ENCODE data around the gene C6orf47. TPM values are rescaled to one million over a fixed set of nuclear protein-coding genes. Genes with fewer than 3 reads are reported as not detected.

Gene C6orf47
- total RNA-seq, 1 experiment from 2014 or later: 20.8 TPM

DNA sequence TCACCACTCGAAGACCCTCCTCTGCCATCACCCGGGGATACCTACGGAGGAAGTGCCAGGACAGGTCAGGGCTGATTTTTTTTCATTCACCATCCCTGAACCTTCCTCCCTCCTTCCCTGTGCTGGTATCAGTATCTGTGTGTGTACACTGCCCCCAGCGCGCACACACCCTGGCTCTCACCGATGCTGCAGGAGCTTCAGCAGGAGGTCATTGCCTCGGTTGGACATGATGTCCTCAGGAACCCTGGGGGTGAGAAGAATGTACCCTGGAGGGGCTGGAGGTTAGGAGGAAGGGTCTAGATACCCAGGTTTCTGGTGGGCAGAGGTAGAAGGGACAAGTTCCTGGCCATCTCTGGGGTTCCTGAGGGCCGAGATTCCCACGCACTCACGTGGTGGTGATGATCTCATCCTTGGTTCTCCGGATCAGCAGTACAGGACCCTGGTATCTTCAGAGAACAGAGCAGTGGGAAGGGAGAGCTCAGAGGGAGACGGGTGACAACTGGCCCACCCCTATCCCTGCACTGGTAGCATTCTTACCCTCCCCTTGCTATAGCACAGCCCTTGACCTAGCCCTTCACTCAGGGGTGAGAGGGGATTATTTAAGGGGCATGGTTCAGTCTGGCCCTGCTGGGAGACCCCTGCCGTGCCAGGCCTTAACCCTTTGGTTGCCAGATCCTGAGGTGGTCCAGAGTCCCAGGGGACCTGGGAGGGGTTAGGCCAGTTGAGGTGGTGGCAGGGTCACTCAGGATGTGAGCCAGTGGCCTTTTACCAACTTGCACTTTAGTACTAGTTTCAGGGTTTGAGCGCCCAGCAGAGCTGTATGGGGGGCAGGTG, 27.5 kb upstream of the C6orf47 start:
- no peak for DNase-seq (ENCODE audit: low spot score)

DNA sequence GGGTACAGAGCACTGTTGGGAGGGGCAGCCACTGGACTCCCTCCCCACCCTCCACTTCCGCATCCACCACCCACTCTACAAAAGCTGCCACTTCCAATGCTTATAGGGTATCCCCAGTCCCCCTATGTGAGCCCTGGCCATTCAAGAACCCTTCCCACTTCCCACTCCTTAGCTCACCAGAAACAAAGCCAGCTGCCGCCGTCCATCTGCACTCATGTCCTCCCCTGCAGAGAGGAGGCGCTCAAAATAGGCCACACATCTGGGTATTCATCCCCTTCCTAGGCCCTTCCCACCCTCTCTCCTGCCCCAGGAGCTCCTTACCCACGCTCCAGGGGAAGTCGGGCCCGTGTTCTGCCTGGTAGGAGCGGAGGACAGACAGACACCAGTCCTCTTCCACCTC, 26.7 kb upstream of the C6orf47 start:
- no peak for DNase-seq (ENCODE audit: low spot score)

DNA sequence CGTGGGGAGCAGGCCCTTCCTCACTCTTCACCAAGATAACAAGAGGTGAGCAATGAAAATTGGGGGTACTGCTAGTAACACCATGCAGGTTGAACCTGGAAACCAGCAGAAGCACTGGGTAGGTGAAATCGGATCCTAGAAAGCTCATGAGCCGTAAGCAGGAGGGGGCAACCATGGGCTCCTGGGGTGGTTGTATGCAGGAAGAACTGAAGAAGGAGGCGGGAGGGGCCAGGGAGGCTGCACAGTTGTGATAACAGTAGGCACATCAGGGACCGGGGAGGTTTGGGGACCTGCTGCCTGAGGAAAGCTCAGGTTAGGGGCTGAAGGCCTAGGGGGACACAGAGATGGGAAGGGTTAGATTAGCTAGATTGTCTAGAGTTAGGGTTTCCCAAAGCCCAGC, 25.9 kb upstream of the C6orf47 start:
- DNase-seq (ENCODE audit: low spot score): no peak

DNA sequence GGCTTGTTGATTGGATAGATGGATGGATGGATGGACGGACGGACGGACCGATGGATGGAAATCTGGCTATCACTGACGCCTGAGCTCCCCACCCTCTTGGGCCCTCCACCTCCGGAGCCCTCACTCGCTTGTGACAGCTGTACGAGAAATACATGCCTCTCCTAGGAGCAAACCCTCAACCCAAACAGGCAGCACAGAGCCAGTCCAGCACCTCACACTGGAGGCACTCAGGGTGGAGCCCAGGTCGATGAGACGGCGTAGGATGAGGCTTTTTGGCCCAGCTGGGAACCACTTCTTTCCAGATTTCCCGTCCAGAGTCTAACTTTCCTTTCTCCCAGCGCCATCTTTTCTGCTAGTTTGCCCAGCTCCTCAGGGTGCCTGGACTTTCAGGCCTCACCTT, 23.0 kb upstream of the C6orf47 start:
- DNase-seq (ENCODE audit: low spot score): no peak

DNA sequence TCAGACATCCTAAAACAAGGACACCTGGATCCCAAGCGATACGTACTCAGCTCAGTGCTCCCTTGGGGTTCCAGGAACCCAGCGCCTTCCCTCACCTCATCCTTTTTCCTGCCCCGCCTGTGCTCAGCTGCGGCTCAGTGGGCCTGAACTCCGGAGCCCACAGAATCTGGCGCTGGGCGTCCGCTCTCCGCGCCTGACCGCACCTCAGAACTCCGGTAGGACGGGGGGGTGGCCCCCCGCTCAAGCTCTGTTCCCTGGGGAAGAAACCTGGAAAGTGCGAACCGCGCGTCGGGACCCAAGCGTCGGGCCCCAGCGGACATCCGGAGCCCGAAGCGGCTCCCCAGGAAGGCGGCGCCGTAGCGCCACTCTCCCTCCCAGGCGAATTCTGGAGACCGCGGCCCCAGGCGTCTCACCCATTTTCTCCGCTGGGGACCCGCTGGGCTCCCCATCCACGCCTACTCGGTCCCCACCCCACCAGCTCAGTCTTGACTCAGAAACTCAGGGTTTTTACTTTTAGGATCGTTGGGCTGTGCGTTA, 20.6 kb upstream of the C6orf47 start:
- no peak for DNase-seq (ENCODE audit: low spot score)

DNA sequence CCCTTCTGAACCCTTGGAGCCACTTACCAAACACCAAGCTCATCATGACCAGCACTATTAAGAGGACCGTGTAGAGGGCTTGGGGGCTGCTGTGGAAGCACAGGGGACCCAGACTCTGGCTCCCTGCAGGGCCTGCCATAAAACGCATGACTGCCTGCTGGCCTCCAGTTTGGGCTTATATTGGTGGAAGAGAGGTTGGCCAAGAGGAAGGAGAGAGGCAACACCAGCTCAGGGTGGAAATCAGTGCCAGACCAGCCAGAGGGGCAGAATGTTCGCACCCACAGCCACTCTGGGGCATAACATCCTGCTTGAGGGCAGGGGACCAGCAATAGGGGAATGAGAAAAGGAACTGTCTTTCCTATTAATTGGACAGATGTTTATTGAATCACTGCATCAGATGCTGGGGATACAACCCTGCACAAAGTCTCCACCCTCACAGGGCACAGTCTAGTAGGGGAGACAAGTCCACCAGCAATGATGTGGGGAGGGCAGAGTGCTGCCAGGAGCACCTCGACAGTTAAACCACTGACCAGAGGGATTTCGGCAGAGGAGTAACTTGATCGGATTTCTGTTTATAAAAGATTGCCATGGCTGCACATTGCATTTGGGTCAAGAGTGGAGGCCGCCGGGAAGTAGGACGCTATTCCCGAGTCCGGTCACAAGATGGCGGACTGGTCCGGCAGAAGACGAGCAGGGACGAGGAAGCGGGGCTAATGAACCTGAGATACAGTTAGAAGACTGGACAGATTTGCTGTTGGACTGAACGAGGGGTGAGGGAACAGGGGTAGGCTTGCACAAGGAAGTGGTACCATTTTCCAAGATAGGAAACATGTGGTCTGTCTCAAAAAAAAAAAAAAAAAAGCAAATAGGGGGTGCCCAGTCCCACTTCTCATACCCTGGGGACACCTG, 19.9 kb upstream of the C6orf47 start, which contains the start of gene LY6G5C:
Gene LY6G5C, minus strand, starts transcription at position 842 of the 909 bp plus-strand sequence. Its CDS starts 694 bp downstream, at position 148.
- peak; percentile 79 for DNase-seq (ENCODE audit: low spot score)

DNA sequence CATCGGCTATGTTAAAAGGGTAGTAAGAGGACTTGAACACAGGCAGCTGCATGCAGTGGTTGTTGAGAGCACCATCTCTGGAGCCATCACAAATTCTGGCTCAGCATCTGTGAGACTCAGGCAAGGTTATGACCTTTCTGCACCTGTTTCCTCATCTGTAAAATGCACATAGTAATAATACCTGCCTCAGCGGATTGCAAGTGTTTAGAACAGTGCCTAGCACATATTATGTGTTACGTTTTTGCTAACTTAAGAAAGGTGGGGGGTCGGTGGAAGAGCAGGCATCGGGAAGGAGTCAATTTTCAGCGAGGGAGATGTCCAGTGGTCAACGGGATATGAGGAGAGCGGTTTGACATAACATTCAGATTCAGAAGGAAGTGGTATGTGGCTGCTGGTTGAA, 17.4 kb upstream of the C6orf47 start:
- no peak for DNase-seq (ENCODE audit: low spot score)

DNA sequence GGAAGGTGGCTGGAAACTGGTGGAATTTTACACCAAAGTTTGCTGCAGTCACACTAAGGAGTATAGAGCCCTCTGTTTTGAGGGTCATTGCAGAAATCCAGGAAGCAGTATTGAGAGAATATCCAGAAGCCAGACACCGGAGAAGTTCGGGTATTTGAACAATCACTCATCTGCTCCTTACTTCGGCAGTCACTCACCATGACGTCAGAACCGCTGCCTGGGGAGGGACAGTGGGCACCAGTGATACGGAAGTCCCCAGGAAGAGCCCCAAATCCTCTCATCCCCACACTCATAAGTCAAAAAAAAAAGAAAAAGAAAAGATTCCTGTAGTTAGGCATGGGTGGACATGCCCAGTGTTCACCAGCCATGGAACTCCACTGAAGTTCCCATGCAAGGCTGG, 16.3 kb upstream of the C6orf47 start:
- no peak for DNase-seq (ENCODE audit: low spot score)

DNA sequence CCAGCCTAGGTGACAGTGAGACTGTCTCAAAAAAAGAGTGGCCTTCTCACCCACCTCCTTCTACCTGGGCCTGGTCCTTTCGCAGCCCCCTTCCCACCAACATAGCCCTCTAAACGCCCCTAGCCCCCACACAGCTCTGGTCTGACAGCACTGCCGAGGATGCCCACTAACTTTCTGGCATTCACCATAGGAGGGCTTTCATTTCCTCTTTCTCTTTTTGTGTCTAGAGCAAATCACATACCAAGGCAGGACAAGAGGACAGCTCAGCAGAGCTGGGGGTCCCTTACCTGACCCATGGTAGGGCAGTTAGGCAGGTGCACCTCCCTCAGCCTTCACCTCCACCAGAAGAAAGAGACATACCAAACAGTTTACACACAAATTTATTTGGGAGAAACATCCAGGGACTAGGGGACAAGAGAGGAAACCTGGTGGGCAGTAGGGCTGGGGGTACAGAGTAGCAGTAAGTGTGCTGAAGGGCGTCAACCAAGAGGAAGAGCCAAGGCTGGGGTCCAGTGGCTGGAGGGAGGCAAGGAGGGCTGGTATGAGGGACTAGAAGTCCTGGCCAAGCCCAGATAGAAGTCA, 15.8 kb upstream of the C6orf47 start:
- no peak for DNase-seq (ENCODE audit: low spot score)

DNA sequence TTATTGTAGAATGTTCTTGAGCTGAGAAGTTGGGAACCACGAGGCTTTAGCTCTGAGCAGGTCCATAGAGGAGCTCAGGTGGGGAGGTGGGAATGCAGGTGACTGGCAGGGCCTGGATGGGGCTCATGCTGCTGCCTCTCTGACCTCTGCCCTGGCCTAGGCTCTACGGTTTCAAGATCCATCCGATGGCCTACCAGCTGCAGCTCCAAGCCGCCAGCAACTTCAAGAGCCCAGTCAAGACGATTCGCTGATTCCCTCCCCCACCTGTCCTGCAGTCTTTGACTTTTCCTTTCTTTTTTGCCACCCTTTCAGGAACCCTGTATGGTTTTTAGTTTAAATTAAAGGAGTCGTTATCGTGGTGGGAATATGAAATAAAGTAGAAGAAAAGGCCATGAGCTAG, 9.1 kb upstream of the C6orf47 start, which contains the start of gene LY6G5B:
Gene LY6G5B, plus strand, starts transcription at position 301 of the 400 bp plus-strand sequence. CDS start 975 bp downstream, outside the sequence.
- no peak for DNase-seq (ENCODE audit: low spot score)

DNA sequence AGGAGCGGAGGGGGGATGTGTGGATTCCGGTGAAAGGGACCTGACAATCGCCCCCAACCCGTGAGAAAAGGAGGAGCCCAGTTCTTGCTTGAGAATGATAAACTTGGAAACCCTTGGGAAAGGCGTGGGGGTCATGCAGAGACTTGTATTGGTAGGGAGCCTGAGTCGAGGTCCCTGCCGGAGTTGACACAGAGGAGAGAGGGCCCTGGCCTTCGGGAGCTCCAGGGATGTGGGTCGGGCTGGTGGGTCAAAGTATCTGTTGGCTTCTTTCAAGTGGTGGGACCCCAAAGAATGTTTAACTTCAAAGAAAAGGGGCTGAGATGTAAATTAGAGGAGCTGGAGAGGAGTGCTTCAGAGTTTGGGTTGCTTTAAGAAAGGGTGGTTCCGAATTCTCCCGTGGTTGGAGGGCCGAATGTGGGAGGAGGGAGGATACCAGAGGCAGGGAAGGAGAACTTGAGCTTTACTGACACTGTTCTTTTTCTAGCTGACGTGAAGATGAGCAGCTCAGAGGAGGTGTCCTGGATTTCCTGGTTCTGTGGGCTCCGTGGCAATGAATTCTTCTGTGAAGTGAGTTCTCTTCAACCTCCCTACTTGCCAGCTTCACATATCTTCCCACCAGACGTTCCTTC, 5.9 kb upstream of the C6orf47 start:
- no peak for DNase-seq (ENCODE audit: low spot score)

DNA sequence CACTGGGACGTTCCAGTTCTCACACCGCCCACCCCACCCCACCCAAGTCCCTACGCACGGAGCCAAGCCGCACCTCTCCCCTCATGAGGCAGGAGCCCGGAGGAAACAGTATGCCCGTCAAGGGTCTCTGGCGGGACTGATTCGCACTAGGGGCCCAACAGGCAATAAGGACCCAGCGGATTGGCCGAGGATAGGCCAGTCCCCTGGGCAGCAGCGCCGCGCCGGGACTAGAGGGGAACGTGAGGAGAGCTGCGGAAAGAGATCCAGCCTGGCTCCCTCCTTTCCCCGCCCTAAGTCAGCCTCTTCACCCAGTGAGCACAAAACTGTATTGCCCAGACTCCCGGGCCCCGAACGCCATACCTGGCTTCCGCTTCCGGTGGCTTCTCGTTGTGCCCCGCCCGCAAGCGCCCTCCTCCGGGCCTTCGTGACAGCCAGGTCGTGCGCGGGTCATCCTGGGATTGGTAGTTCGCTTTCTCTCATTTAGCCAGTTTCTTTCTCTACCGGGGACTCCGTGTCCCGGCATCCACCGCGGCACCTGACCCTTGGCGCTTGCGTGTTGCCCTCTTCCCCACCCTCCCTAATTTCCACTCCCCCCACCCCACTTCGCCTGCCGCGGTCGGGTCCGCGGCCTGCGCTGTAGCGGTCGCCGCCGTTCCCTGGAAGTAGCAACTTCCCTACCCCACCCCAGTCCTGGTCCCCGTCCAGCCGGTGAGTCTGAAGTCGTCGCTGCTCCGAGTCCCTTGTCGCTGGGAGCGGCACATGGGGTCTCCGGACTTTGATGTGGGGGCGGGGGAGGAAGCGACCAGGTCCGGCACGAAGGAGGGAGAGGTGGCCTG, 5.1 kb upstream of the C6orf47 start, which contains the start of gene CSNK2B:
Gene CSNK2B, plus strand, starts transcription at position 580 of the 836 bp plus-strand sequence. CDS start 752 bp downstream, outside the sequence.
- peak; percentile 97 for DNase-seq (ENCODE audit: low spot score)

DNA sequence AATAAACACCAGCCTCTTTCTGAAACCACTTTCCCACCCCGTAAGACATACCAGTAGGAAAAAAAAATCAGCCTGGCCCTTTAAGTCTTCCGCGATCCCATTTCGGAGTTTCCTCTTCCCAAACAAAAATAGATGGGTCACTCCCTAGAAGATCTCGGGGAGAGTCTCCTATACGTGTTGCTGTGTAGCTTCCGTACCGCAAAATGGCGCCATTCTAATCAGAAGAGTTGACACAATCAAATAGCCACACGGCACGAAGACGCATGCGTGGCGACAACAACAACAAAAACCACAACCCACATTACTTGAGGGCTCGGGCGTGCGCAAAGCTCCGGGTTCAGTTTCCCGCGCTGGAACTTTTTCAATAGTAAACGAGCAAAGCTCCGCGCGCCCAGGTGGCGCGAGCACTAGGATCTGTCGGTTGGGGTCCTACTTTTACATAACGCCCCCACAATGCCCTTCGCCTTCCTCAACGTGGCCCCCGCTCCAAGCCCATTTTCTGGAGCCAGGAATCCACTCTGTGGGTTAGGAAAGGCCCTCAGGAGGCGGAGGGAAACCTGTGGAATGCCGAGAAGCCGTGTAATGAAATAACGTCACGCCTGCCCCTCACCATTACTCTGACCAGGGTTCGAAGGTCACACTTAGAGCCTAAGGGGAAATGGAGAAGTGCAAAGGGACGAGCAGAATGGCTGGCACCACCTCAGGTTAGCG, 4.4 kb upstream of the C6orf47 start, which contains the start of gene GPANK1:
Gene GPANK1, minus strand, starts transcription at position 208 of the 711 bp plus-strand sequence. CDS start 519 bp downstream, outside the sequence.
- peak; percentile 97 for DNase-seq (ENCODE audit: low spot score)

DNA sequence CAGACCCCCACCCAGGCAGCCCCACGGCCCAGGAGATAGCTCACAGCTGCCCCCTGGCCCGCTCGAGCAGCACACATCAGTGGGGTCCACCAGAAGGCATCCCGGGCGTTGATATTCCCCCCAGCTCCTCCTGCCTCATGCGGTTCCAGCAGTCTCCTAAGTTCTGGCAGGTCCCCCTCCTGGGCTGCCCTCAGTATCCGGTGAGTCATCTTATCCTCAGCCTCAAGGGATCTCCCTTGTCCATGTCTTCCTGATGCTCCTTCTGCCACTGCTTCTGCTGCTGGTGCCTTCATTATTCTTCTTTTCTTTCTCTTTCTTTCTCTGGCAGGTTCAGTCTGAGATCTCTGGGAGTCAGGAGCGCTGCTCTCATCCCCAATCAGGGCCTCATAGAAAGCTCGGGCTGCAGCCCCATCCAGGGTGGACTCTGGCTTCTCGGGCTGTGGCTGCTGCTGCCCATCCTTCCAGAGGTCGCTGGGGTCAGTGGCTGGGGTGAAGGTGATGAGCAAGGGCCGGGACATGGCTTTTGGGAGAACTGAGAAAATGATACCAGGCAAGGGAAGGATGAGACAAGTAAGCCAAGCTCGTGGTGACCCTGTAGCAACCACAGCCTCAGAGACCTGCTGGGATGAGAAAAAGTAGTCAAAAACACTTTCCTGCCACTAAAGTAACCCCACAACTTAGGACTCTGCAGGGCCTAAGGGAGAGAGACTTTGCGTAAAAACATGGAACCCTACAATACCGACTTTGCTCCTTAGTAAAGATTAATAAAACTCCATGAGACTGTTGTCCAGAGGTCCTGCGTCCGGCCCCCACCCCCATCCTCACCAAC, 3.6 kb upstream of the C6orf47 start:
- DNase-seq (ENCODE audit: low spot score): peak; percentile 58

DNA sequence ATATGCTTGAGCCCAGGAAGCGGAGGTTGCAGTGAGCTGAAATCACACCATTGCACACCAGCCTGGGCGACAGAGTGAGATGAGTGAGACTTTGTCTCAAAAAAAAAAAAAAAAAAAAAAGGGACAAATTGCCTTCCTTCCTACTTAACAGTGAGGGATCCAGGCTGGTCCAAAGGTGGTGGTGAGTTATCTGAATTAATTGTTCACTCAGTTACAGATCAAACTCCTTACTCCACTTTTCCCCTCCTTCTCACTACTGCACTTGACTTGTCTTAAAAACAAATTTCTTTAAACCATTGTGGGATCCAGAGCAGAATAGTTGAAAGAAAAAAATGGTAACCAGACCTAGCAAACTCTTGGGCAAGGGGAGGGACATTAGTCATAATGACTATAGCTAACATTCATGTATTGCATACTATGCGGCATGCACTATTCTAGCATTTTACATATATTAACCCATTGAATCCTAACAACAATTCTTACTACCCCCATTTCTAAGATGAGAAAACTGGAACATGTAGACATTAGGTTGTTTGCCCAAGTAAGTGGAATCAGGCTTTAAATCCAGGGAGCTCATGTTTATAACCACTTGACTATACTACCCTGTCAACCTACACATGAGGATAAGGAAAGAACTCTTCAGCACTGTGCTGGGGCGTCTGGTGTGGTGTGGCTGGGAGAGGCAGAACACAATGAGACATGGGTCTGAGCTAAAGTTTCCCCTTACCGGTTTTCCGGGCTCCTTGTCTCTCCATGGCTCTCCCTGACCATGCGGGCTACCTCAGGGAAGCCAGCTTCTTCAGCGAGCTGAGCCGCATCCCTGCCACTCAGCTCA, 2.8 kb upstream of the C6orf47 start:
- no peak for DNase-seq (ENCODE audit: low spot score)

DNA sequence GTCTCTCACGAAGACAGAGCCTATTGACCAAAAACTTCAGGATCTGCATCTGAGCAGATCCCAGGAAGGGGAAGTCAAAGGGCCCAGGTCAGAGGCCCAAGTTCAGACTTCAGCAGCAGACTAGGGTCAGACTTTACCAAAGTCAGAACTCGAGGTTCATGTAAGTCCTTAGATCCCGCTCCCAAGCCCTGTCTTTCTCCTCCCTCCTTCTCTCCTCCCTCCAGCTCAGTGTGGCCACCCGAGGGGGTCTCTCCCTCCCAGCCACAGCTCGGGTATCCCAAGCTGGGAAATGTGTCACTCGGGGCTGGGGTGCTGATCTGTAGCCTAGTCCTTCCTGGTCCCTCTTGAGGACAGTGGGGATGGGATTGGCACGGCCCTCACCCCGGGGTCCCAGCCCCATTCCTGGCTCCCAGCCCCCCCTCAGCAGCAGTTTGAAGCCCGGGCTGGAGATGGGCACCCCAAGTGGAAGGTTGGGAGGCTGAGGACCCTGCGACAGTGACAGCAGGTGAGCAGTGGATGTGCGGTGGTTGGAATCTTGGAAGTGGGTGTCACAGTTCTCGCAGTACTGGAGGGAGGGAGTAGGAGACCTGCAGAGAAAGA, 1.6 kb upstream of the C6orf47 start:
- DNase-seq (ENCODE audit: low spot score): no peak
